Activated gamma-delta T cell treated with Interleukin-2 at 50 U/mL for 16 hours (primary cell): ENCODE measurements around the gene KCNH1.
"Not testable (repeated sequence)": the region's sequence is repeated elsewhere in the genome, so short reads cannot be mapped to it uniquely, and the experiment has no call there.

Experiments
- DNase-seq: peaks from one replicate; pipeline ENCODE4 v3.0.0-alpha.2; 2020

Gene KCNH1

DNA sequence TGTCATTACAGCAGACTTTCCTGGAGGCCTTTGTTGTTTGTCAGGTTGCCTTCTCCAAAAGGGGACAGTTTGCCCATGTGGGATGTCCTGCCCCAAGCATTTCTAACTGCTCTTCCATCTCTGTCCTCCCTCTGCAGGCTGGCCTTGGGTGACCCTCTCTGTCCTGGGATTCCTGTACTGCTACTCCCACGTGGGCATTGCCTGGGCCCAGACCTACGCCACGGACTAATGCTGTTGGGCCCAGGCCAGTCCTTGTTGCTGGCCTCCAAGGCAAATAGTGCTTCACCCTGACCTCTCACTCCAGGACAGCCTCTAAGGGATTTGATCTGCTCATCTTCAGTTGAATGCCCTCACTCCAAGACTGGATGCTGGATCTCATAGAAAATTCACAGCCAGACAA is 459.8 kb downstream of the KCNH1 start:
- no peak for DNase-seq

DNA sequence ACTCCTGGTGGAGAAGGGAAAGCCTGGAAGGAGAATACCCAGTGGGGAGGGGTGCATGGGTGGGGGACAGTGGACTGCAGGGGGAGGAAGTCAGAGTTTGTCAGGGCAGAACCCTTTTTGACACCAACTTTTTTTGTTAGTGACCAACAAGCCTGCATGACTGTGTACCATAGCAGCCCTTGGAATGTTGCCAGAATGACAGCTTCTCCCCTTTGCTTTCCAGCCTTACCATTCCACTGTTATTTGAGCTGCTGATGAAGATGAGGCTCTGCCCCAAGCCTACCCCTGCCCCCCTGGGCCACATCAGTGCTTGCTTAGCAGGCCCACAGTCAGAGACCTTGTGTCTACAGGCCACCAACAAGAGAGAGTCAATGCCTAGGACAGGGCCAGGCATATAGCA is 464.0 kb downstream of the KCNH1 start:
- DNase-seq = no peak

DNA sequence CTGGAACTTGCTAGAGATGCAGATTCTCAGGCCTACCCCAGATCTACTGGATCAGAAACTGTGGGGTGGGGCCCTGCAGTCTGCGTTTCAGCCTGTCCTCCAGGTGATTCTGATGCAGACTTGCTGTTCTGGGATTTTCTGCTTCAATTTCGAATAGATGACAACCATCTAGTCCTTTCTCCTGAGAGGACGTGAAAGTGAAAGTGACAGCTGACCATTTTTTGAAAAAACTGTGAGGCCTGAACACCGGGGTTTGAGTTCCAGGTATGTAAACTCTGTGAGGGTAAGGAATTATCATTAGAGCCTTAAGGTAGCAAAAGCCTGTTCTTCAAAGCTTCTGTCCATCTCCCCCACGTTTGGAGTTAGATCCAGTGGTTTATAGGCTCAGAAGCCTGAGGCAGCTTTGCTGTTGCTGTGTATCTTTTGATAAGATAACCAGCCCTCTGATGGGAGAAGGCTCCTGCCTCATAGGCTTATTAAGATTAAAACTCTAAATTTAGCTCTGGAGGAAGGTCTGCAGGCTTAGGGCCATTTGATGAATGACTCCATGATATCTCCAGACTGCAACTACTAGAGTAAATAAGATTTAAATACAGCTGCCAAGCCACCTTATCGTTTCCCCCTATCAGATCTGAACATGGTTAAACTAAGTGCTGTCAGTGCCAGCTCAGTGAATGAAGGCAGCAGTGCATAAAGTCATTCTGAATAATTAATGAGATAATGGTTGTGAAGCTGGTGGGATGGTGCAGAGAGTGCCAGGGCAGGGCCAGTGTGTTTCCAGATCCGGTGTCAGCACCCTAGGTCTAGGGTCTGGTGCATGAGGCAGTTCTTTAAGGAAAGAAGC is 470.0 kb downstream of the KCNH1 start:
- no peak for DNase-seq

DNA sequence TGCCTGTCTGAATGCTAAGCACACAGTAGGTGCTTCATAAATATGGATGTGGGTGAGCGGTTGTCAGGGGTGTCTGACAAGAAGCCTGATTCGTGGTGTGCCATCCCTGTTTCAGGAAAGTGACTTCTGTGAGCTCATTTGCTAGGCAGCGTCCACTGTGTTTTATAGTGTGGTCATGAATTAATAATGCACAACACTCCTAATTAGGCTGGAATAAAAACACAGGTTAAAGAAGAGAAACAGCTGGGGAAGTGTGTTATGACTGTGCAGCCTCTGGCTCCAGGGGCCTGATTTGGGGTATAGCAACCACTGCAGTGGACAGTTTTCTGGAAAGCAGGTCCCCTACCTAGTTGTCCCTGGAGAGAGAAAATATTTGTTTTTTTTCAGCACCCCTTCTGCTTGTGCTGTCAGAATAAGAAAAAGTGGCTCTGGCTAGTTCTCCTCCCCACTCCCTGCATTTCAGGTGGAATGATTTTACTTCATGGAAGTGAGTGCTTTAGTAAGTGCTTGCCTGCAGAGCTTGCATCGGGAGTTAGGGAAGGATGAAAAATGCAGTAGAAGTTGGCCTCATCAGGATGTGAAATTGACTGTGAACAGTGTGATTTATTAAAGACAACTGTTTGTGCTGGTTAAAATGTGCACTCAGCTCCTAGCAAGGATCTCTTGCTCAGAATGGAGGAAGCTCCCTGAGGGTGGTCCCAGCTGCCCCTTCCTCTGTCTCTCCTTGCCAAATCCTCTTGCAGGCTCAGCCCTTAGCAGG is 471.5 kb downstream of the KCNH1 start:
- DNase-seq = no peak

DNA sequence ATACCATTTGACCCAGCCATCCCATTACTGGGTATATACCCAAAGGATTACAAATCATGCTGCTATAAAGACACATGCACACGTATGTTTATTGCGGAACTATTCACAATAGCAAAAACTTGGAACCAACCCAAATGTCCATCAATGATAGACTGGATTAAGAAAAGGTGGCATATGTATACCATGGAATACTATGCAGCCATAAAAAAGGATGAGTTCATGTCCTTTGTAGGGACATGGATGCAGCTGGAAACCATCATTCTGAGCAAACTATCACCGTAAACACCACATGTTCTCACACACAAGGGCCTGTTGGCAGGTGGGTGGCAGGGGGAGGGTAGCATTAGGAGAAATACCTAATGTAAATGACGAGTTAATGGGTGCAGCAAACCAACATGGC is 472.4 kb downstream of the KCNH1 start:
- not testable (repeated sequence) for DNase-seq

DNA sequence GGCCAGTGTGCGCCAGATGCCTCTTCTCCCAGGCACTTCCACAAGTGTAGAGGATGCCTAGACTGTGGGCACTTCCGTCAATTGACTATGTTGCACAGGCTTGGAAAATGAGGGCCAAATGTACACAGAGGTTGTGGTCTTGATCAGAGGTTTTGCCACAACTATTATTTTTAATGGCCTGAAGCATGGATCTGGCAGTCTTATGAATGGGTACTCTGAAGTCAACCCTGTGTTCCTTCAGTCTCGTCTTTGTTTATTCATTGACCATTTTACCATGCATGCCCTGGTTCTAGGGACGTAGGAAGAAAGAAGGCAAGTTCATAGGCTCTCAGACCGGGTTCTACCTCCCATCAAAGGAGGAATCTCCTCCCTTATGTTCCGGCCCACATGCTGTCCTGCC is 476.1 kb downstream of the KCNH1 start:
- DNase-seq = no peak

DNA sequence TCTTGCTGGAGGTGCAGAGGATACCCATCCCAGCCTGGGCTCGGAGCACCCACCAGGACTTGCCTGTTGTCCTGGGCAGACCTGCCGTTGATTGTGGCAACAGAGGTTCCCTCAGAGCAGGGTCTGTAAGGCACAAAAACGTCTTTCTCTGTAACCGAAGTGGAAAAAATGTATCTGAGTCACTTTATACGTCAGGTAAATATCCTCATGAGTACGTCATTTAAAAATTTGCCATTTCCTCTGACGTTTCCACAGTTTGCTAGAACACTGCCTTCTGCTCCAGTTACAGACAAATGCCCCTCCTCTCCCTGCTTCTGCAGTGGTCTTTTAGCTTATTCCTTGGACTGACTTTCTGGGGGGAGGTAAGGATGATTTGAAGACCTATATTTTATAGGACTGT is 478.4 kb downstream of the KCNH1 start:
- no peak for DNase-seq

DNA sequence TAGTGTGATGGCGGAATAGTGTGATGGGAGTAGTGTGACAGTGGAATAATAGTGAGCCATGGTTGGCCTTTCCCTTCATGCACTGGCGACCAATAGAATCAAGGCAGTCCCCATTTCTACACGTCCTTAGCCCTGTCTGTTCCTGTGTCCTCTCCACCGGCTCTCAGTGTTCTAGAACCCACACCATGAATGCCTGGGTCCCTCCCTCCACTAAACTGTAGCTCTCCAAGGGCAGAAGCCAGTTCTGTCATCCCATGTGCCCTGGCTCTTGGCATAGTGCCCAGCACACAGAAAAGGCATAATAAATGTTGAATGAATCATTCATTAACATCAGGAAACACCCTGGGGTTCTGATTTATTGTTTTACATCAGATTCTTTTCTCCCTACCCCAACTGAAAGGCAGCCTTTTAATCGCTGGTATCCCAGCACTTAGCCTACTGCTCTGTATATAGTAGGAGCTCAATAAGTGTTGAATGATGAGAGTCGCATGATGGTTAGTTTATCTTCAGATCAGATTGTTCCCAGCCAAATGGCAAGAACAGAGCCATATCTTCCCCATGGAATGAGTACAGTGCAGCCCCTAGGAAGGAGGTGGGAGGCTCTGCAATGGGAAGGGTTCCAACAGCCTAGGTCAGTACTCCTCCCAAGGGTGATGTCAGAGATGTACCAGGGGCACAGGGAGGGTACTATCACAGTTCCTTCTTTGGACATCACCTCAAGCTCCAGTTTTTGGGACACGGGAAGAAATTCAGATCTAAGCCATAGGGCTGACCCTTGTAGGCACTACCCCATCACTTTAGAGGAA is 479.6 kb downstream of the KCNH1 start:
- no peak for DNase-seq

DNA sequence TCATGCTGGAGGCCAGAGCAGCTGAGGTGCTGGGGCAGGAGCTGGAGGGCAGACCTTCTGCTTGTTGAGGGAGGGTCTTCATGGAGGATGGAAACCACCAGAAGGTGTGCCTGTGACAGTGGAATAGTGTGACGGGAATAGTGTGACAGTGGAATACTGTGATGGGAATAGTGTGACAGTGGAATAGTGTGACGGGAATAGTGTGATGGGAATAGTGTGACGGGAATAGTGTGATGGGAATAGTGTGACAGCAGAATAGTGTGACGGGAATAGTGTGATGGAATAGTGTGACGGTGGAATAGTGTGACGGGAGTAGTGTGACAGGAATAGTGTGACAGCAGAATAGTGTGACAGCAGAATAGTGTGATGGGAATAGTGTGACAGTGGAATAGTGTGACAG is 480.2 kb downstream of the KCNH1 start:
- no peak for DNase-seq

DNA sequence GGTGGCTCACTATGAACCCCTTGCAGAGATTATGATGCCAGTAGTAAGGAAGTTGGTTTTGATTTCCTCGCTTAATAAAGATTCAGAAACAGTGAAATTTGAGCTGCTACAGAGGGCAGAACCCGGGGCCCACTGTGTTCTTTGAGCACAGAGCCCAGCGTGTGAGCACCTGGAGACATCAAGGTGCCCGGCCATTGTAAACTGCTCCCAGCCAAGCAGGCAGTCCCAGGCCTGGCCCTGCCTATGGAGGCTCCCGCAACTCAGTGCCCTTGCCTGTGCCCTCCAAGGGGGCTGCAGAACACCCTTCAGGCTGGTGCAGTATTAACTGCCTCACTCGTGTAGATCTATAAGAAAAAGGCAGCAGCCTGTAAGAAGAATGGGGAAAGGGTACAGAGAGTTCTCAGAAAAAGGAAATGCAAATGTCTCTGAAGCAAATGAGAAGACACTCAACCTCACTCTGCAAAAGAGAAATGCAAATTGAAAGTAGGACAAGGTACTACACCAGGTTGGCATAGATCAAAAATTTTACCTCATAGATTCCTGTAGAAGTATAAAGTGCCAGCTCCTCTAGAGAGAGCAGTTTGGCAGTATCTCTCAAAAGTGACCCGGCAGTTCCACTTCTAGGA is 481.5 kb downstream of the KCNH1 start:
- DNase-seq = no peak

DNA sequence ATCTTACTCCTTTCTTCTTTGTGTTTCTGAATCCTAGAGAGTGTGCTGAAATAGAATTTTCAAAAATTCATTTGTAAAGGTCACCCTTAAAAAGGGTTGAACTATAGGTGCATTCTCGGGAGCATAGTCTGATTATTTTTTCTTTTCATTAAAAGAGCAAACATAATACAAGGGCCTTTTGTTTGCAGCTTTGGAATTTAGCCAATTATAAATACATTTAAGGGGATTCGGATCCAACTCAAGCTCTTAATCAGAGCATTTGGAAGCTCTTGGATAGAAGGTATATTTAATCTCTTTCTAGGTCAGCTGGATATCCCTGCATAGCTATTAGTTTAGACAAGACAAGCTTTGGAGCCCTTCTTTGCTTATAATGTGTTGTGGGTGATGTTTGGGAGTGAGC is 483.5 kb downstream of the KCNH1 start:
- DNase-seq = no peak

DNA sequence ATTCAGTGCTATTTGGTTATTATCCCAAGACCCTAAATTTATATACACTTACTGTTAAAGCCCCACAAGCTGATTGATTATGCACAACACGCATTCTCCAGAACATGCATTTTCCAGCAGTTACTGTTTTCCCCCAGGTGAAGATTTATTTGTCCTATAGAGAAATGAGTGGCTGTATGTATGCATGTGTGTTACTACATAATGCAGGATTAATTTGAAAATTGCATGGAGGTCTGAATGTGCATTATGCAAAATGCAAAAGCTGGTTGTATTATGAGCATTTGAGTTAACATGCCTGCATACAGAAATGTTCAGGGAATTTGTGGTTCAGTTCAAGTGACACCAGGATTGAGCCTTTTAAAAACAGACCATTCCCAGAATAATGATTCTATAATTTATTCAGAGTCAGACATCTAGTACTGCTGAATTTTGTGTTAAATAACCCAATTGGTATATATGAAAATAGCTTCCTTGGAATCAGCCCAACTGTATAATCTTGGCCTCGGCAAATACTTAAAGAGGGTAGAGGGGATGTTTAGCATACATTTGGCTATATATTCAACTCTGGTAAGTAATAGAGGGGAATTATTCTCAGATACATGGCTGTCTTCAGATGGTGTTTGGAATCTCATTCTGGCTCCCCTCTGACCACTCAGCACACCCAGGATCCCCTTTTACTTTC is 485.2 kb downstream of the KCNH1 start:
- no peak for DNase-seq

DNA sequence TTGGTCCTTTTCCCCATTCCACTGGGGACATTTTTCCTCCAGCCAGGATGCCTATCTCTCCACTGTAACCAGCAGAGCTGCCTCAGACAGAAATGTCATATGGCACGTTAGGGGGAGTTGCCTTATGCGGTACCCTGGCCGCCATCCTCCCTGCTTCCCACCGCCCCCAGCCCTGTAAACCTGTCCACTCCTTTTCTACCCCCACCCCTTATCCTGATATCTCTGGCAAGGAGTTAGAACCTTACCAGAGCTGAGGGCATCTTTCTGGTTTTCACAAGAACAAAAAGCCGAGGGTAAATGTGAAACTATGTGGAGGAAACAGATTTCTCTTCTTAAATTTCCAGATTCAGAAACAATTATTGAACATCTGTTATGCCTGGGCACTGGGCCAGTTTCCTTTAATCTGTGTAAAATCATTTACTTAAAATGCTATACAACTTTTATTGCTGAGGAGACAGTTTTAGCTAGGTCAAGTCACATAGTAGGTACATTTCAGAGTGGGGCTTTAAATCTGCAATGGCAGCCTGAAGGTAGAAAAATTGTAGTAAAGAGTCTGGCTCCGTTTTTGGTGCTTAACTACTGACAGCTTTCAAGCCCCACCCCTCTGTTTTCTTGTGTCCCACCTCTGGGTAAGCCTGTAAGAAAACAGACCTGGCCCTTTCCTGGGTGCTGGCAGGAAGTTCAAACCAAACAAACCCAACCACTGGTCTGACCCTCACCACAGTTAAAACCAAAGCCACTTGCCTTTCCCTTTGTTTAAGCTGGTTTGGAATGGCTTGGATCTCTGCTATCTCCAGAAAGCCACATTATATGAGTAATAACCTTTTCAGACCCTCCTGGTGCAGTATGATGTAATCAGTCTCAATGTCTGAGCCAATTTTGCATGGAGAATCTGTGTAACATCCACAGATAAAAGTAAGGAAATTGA is 486.3 kb downstream of the KCNH1 start:
- no peak for DNase-seq

DNA sequence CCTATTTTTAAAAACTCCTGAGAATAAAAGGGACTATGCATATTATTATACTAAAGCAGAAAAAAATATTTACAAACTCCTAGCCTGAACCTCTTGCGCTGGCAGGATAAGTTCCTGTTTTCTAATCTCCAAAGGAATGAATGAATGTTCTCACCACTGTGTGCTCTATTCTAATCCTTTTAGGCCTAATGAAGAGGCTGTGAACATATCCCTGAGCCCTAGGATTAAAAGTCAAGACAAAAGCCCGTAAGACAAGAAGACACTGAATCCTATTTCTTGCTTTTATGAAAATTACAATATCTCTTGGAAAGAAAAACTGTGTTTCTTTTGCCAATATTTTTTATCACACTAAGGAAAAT is 487.7 kb downstream of the KCNH1 start:
- no peak for DNase-seq

DNA sequence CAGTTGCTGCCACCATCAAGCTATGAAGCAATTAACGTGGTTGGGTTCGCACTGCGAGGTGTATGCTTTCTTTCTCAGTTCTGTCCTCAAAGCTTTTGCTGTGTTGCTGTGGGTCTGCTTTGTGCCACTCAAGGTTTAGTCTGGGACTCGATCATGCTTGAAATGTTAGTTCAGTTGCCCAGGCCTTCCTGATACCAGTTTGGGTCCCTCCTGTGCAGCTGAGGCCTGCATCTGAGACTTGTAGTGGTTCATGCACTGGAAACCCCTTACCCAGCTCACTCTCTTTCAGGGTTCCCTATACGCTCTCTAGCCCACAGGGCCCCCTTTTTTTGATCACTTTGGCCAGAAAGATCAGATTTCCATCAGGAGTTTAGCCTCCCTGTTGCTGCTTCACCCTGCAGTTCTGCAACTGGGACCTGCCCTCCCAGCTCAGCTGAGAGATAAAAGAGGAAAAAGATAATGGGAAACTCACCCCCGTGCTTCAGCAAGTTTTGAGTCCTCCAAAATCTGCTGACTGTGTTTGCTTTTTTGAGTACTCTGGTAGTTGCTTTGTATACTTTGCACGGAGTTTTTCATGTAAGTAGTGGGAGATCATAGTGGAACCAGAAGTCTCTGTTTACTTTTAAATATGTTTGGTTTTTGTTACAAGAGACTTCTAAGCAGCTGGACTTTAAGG is 488.2 kb downstream of the KCNH1 start:
- no peak for DNase-seq

DNA sequence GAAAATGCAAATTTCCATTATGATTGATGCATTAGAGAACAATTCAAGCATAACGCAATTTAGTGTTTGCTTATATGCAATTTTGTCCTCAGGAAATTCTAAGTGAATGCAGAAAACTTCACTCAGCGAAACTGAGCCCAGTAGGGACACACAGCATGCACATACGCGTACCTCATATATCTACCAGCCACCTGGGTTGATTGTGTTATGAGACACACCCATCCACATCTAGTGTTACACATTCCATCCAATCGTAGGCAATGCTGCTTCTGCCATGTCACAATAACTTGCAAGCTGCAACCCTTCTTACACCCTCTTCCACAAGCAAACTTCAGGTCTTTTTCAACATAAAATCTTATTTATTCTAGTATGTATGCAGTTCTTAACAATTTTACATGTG is 492.4 kb downstream of the KCNH1 start:
- DNase-seq = no peak

DNA sequence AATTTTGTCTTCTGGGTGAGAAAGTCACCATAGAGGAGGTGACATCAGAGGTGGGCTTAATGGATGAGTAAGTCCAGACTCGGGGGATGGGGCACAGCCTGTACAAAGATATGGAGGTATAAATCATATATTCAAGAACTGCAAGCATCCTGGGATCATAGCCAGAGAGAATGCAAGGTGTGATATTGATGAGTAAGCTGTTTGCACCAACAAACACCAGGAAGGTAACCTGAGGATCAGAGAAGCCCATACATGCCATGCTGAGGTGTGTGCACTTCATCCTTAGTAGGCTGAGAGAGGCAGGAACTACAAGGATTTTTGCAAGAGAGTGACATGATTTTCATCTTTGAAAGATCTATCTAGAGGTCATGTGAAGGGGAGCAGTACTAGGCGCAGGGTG is 498.8 kb downstream of the KCNH1 start:
- no peak for DNase-seq

DNA sequence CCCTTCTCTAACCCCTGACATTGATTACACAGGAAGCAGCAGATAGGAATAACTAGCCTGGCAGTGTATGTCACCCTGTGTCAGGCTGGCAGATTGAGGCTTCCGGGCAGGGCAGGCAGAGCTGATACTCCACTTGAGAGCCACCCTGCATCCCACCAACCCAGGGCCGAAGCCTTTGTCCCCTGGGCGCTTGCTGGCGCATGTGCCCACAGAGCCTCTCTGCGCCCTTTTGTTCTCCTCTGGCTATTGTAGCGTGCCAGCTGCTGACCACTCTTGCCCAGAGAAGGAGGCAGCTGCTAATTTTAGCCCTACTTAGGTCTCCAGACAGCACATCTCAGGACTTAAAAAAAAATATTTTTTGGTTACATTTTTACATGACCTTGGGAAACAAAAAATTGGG is 500.3 kb downstream of the KCNH1 start:
- no peak for DNase-seq

DNA sequence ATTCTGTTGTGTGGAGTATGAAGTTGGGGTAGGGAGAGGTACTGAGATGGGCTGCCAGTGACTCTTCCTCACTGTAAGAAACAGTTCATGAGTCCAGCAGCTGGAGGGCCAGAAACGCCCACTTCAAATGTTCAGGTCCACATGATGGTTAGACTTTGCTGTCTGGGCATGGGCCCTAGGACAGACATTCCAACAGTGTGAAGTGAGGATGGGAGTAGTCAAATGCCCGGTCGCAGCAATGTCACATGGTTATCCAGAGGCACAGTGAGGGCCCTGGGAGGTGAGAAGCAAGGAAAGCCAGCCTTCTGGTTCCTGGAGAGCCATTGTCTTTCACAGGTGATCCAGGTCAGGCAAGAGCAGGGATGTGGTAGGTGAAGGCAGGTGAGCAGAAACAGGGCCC is 500.8 kb downstream of the KCNH1 start:
- DNase-seq = no peak

DNA sequence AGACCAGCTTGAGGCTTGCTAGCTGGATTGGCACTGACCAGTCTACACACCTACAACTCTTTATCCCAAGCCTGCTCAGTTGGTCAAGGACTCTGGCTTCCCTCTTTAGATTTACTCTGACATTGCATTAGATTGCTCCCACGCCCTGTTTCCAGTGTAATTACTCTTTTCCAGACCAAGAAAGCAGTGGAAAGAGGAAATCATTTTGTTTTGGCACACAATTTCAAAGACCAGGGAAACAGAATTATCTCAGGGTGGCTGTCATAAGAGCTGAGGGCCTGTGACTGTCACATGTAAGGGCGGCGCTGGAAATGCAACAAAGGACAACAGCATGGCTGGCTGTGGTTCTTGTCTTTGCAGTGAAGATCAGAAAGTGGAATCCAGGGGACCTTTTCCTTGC is 502.5 kb downstream of the KCNH1 start:
- DNase-seq = no peak

DNA sequence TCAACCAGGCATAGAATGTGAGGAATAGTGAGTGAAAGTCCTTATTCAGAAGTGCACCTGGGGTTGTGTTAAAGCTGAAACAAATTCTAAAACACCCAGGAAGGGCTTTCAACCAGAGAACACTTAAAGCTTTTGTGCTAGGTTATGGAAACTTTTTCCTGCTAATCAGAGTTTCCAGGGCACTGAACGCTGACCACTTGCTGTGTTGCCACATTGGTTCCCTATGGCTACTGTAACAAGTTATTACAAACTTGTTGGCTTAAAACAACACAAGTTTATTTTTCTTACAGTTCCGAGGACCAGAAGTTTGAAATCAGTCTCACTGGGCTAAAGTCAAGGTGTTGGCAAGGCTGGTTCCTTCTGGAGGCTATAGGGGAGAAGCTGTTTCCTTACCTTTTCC is 504.7 kb downstream of the KCNH1 start:
- DNase-seq = no peak
